NCI-H526 (cell line): ENCODE results near the gene CENPX.
A peak's percentile ranks its signal among the peaks of the same experiment; 100 is the strongest.

Experiments
- DNase-seq, 2 experiments: peaks; one replicate each; lab custom pipeline; 2025; lab: John Stamatoyannopoulos, UW

Gene CENPX

DNA sequence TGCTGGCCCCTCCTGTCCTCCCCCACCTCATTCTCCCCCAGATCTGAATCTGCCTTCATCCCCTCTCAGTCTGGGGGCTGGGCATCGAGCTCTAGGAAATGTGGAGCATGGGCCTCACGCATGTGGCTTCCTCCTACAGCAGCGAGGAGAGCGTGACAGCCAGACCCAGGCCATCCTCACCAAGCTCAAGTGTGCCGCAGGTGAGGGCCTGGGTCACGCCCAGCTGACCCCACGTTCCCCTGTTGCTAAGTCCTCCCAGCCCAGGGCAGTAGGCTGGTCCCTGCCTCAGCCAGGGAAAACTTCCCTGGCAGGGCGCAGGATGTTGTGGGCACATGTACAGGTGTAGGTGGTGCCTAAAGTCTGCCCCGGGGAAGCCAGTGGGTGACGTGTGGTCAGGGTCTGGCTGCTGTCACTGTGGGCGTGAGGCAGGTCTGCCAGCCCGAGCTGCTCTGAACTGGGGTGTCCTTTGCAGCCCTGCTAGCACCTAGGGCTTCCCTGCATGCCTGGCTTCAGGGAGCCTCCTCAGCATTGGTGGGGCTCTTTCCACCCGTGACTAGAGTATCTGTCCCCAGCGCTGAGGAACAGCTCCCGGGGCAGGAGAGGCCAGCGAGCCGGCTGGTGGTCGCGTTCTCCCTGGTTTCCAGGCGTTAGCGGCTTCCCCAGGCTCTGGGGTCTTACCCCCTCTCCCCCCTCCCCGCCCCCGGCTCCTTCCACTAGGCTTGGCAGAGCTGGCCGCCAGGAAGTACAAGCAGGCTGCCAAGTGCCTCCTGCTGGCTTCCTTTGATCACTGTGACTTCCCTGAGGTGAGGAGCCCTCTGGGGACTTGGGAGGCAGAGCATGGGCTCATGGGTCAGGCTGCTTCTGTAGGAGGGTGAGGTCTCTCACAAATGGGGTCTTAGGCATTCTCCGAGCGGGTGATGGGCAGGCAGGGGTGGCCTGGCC, 32.6 kb upstream of the CENPX start:
- no peak for DNase-seq

DNA sequence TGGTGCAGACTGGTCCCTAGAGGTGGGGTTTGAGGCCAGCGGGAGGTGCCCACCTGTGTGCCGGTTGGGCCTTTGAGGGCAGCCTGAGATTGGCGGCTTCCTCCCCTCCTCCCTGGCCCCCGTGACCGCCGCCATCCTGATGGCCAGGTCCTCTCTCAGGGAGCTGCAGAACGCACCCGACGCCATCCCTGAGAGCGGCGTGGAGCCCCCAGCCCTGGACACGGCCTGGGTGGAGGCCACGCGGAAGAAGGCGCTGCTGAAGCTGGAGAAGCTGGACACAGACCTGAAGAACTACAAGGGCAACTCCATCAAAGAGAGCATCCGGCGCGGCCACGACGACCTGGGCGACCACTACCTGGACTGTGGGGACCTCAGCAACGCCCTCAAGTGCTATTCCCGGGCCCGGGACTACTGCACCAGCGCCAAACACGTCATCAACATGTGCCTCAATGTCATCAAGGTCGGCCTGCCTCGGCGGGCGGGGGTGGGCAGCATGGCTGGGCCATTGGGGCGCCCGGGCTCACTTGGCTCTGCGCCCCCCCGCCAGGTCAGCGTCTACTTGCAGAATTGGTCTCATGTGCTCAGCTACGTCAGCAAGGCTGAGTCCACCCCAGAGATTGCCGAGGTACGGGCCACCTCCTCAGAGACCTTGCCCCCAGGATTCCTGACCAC, 31.8 kb upstream of the CENPX start:
- DNase-seq, result no peak

DNA sequence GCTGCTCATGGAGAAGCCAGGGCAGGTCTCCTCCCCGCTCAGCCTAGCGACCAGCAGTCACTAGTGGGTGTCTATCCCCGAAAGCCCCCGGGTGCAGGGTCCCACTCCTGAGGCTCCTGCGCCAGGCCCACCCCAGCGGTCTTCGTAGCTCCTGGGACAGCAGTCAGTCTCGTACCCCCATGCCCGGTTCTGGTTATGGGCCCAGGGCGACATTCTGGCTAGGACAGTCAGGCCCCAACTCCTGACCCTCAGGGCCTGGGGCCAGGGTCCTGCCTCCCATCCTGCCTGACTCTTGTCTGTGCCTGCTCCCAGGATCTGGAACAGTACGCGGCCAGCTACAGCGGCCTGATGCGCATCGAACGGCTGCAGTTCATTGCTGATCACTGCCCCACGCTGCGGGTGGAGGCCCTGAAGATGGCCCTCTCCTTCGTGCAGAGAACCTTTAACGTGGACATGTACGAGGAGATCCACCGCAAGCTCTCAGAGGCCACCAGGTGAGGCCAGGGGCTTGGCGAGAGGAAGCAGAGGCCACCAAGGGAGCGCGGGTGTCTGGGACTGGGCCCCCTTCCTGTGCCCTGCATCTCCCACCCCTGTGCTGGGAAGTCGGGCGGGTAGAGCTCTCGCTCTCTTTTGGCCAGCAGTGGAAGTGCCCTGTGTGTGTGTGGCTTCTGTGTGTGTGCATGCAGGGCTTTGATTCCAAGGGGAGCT, 31.0 kb upstream of the CENPX start:
- no peak for DNase-seq

DNA sequence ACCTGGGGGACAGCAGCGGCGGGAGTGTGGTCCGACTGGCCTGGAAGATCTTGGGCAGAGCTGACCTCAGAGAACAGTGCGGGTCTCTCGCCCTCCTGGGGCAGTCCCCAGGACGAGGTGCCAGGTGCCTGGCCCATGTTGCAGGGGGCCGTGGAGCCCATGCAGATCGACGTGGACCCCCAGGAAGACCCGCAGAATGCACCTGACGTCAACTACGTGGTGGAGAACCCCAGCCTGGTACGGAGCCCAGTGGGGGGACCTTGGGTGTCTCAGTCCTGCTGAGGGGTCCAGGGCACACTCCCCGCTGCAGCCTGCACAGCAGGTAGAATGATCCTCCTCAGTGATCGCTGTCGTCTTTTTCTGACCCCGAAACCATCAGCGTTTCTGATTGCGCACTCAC, 30.5 kb upstream of the CENPX start:
- DNase-seq, result no peak

DNA sequence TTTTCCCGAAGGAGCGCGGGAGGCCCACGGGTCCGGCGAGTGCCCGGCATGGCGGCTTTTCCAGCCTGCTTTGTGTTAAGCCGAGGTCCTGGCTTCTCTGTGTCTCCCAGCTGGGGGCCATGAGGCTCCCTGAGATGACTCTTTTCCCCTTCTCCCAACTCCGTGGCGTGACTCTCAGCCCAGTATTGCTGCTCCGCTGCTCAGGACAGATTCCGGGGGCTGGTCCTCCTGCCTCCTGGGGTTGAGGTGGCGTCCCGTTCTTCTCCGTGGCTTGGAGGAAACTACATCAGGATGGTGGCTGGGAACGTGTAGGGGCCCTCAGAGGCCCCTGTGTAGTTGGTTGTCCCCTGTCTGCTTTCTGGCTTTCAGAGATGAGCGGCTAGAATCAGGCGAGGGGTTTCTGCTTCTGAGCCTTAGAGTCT, 30.0 kb upstream of the CENPX start:
- no peak for DNase-seq

DNA sequence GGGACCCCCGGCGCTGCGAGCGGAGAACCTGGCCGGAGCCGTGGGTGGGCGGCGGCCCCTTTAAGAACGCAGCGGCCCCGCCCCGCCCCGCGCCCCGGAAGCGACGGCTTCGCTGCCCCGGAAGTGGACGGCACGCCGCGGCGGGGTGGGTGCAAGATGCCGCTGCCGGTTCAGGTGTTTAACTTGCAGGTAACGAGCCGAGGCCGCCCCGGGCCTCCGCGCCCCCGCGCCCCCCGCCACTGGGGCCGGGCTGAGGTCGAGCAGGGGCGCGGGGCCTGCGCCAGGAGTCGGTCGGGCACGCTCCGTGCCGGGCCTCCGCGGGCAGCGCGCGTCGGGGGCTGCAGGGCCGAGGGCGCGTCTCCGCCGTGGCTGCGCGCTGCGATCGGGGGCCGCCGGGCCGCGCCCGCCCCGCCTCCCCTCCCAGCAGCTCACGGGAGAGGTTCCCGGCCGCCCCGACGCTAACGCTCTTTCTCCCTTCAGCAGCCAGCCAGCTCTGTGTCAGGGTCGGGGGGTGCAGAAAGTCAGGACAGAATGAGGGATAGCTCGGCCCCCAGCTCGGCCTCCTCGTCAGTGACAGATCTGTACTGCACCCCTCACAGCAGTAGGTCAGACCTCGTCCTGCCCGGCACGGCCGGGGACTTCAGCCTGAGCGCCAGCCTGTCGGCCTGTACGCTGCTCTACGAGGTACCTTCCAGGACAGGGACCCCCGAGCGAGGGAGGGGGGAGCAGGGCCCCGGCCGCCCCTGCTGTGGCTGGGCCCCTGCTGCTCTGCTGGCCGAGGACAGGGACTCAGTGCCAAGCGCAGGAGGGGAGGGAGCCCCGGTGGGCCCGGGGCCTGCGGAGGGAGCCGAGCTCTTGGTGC, 29.3 kb upstream of the CENPX start, which contains the start of the genes GPS1 and RFNG:
Gene GPS1 (plus strand): TSS at position 123 of the 862 bp plus-strand sequence. CDS start 34 bp downstream, at position 157.
Gene RFNG (minus strand): TSS at position 36 of the 862 bp plus-strand sequence. CDS start 45 bp downstream, outside the sequence.
- DNase-seq, result peak in 1 of 2 experiments; percentile 89

DNA sequence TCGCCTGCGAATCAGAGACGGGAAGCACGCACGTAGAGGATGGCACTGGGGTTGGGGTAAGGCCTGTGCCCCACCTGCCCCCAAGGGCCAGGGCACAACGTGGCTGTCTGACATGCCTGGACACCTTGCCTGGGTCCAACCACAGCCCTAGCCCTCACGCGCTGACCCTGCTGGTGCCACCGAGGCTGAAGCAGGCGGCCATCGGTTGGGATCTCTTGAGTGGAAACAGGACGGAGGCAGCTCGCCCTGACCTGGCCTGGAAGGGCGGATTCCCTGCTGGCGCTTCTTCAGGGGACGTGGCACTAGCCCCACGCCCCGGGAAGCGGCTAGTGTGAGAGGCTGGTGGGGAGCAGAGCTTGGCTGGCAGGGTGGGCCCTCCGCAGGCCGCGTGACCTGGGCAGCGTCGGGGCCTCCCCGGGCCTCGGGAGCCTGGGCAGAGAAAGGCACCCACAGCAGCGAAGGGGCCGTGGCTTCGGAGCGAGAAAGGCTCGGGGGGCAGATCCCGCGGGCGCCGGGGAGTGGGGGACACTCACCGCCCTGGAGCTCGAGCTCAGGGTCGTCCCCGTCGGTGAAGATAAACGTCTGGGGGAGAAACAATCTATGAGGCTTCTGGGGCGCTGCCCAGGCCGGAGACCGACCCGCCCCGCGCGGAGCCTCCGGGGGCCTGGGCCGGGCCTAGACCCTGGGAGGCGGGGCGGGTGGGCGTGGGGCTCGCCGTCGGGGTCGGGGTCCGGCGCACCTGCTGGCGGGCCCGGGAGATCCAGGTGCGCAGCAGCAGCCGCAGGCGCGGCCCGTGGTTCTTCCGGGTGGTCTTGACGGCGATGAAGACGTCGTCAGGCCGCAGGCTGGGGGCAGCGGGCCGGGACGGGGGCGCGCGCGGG, 28.3 kb upstream of the CENPX start:
- DNase-seq, result no peak

DNA sequence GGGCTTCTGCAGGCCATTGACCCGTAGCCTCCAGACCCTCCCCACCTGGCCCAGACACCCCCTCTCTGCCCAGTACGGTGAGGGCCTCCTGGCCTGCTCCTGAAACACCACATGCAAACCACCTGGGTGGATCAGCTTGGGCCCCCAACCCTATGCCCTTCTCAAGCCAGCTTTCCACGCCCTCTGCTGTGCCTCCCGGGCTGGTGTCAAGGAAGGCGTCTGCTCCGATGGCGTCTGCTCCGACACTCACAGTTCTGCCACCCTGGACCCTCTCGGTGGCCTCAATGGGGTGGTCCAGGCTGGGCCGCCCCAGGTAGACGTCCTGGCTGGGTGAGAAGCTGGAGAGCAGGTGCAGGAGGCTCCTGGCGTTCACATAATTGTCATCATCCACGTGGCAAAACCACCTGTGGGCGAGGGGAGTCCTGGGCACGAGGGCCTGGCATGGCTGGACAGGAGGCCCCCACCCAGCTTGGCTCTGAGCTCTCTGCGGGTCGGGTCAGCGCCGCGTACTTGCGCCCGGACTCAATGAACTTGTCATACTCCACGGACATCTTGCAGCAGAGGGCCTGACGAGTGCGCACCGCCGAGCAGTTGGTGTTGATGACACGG, 27.6 kb upstream of the CENPX start:
- no peak for DNase-seq

DNA sequence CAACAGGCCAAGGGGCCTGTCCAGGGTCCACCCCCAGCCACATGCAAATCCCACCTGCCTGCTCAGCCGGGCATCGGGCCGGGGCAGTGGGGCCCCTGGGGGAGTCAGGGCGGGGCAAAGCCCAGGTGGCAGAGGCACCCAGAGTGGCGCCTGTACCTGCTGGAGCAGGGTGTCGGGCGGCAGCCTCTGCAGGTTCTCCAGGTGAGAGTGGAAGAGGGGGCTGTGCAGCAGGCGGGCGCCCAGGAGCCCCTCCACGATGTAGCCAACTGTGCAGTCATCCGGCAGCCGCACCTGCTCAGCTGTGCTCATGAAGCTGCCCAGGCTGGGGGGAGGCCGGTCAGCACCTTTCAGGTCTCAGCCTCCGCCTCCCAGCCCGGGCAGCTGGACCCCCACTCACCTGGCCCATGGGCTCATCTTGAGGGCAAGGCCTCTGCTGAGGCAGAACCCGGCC, 26.9 kb upstream of the CENPX start:
- no peak for DNase-seq

DNA sequence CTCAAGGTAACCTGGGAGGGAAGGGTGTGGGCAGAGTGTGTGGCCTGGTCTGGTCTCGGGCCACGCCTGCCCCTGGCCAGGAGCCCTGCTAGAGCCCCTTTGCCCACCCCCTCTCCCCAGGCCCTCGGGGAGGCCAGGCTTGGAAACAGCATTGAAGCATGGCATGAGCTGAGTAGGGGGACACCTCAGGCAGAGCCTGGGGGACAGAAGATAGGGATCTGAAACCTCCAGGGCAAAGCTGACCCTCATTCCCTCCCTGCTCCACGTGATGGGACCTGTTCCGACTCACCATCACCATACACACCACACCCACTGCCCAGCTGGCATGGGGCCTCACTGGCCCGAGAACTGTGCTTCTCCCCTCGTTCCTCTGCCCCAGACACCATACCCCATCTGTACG, 26.4 kb upstream of the CENPX start:
- no peak for DNase-seq

DNA sequence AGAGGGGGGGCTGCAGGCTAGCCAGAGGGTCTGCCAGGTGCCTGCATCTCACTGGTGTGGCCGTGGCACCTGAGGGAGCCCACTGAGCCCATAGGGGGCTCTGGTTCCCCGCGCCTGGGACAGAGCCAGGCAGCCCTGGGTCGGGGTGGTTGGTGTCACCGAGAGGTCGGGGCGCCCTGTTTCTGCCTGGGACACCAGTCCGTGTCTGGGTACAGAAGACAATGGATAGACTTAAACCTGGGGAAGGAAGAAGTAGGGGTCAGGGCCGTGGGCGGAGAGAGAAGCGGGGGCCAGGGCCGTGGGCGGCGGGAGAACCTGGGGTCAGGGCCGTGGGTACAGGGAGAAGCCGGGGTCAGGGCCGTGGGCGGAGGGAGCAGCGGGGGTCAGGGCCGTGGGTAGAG, 25.9 kb upstream of the CENPX start:
- no peak for DNase-seq

DNA sequence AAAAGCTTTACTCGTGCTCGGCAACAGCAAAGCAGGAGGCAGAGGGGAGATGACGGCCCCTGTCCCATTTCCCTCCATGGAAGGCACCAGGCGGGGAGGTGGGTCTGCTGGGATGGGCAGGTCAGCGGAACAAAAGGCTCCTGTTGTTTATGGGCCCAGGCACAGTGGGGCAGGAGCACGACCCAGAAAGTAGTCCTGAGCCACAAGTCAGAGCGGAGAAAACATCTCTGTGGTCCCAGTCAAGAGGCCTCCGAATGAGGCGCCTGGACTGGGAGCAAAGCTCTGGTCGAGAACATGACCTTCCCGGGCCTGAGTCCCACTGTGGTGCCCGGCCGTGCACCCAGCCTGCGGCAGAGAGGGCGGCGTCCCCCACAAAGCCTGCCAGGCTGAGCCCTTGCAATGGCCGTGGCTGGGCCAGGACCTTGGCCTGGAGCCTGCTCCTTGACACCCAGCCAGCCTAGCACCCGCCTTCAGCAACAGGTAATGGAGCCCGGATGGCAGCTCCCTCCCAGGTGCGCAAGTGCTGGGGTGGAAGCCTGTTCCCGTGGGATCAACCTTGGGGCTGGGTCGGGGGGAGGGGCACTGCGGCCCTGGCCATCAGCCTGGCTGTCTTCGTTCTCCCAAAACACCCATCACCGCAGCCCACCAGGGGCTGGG, 25.4 kb upstream of the CENPX start:
- no peak for DNase-seq

DNA sequence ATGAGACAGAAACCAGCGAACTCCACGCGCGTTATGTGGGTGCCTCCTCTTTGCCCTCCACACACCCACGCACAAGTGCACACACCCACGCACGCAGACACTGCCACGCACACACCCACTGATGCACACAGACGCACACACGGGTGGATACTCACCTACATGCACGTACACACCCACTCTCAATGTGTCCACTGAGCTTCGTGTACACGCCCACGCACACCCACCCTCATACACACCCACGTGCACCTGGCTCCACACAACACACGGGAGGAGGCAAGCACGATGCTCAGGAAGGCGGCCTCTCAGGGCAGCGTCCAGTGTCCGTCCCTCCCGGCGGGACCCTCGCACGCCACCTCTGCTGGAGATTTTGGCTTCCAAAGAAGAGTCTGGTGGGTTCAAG, 24.7 kb upstream of the CENPX start:
- DNase-seq, result no peak

DNA sequence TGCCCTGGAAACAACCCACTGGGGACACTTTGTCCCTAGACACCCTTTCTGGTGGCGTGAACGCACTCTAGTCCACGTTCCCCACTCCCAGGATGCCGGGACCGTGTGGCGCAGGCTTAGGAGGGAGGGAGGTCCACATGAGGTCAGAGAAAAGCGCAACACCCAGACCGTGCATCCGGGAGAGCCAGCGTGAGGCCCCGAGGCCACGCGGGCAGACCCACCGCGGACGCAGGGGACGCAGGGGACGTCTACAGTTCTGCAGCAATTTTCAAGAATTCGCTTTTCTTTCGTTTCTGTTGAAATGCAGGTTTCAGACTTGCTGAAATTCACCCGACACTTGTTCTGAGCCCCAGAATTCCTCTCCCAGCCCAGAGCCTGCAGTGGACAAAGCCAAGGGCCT, 24.2 kb upstream of the CENPX start:
- no peak for DNase-seq

DNA sequence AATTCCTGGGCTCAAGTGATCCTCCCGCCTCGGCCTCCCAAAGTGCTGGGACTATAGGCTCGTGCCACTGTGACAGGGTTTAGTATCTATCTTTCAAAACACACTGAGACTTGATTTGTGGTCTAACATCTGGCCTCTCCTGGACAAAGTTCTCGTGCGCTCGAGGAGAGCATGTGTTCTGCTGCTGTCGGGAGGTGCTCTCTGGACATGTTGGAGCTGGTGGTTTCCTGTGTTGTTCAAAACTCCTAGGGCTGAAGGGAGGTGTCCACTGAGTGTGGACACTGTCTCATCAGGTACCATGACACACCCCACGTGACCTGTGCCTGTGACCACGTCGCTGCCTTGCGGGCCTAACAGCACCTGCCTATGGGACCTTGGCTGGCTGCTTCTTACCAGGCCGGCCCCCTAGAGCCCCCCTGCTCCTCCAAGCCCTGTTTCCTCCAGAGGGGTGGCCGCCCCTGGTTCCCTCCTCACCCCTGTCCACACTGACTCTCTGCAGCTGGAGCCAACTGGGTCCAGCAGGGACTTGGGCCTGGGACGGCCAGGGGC, 23.3 kb upstream of the CENPX start:
- no peak for DNase-seq

DNA sequence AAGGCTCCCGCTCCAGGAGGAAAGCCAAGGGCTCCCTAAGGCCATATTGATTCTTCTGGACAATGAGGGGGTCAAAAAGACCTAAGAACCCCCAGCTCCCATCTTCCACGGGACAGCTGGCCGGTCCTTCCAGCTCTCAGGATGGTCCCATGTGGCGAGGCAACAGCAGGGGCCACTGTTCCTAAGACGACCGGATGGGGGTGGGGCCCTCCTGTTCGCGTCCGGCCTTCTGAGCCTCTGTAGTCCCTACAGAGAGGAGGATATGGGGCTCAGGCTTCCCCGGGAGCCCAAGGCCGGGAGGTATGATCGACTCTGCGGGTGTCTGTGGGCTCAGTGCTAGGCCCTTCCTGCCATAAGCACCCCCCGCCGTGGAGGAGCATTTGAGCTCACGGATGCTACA, 20.8 kb upstream of the CENPX start:
- no peak for DNase-seq

DNA sequence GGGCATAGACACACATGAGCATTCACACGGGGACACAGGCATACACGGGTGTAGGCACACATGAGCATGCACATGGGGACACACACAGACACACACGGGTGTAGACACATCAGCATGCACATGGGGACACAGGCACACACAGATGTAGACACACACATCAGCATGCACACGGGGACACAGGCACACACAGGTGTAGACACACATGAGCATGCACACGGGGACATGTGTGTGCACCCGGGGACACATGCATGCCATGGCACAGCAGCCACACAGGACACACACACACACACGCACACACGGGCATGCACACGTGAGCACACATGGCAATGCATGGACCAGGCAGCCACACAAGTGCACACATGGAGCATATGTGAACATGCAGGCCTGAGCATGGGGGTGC, 20.0 kb upstream of the CENPX start:
- no peak for DNase-seq

DNA sequence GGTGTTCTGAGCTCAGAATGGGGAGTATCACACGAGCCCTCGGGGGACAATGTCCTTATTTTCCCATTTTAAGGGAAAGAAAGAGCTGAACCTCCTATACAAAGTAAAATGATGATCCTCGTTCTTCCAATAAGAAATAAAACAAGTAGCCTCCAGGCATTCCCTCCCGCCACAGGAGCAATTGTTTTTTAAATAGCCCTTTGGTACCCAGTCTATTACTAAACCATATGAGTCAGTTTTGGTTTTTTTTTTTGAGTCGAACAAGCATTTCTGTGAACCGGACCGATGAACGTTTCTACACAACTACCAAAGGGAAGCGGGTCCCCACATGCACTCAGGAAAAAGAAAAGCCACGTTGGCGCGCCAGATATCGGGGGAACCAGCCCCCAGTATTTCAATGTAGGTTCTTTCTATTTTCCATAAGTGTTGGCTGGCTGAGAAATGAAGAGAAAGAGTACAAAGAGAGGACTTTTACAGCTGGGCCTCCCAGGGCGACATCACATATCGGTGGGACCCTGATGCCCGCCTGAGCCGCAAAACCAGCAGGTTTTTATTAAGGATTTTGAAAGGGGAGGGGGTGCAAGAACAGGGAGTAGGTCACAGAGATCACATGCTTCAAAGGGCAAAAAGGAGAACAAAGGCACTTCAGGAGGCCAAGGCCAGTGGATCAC, 18.6 kb upstream of the CENPX start:
- DNase-seq, result no peak
